Measurements from ENCODE around the gene GNAS.

GRCh38 chr20:58826271-58826670 lies 26.2 kb upstream of the GNAS start:
- no peak for TF ChIP-seq GATA2 (IDR thresholded peaks at IDR 0.05; ENCODE audit: low read depth, low read length)
- TF ChIP-seq GATA3 (IDR thresholded peaks at IDR 0.05; ENCODE audit: low read depth, low read length): no peak
